IPS-NIHi7 (cell line): ENCODE results near the gene GDNF.
"Not testable (repeated sequence)": the region's sequence is repeated elsewhere in the genome, so short reads cannot be mapped to it uniquely, and the experiment has no call there.

Experiments used
- DNase-seq: peaks from one replicate; pipeline ENCODE4 v3.0.0; 2012; ENCODE audit warnings: mixed read lengths; ENCODE audit errors: extremely low spot score

The GDNF gene

DNA sequence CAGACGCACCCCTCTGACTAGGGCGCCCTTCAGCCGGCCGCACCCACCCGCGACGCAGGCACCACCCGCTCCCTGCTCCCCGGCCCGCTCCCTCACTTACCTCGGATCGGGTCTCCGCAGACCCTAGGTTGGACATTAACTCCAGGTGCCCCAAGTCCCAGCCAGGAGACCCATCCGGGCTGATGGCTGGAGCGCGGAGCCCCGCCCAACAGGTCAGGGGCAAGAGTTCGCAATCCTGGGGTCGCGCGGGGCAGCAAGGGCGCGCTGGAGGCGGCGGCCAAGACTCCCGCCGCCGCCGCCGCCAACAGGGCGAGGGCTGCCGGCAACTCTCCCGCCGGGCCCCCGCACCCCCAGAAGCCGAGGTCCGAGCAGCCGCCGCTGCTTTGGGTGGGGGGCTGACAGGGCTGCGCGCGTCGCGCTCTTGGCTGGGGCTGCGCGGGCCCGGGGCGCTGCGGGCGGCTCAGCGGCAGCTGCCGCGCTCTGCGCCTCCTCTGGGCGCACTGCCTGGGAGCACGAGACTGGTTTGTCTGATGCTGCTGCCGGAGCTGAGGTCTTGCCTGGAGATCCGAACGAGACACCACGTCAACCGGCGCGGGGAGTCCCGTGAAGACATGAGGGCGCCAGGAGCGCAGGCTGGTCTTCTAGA, at the start of gene GDNF:
GDNF (minus strand) TSS at position 635 of the 646 bp plus-strand sequence. CDS start 5,245 bp downstream, outside the sequence.
- peak; percentile 54 for DNase-seq

DNA sequence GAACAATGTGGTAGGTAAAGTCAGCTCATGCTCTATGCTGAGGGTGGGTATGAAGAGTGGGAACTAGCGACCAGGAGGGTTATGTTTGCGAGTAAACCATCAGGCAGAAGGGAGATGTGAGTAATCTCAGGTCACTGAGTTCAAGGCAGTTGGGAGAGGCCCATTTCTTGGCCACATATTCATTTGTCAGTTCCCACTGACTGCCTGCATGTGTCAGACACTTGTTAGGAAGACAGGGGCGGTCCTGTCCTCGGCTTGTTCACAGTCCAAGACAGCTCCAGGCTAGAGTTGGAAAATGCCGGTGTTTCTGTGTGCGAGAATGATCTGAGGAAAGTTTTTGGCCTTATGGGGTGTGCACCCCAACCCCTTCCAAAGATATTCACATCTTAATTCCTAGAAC, 48.6 kb upstream of the GDNF start:
- no peak for DNase-seq

DNA sequence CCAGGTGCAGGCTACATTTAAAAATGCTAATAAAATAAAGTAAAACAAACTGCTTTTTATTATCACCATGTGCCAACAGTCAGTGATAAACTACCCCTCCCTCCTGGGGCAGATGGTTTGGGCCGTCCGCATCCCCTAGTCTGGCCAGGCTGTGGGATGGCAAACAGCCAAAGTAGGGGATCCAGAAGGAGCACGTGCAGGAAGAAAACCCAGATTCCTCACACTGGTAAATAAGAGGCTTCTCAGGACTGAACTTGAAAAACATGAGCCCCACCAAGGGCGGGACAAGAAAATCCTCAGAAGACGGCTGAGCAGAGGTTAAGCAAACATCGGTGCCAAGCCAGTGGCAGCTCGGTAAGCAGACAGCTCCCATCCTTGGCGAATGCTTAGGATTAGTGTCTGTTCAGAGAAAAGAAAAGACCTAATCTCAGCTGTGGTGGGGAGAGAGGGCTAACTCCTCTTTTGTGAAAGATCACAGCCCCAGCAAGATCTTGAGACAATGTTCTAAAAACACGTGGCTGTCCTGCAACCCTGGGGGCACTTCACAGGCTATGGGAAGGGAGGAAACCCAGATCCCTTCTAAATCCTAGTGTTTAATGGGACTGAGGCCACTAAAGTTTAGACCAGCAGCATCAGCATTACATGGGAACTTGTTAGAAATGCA, 46.5 kb upstream of the GDNF start:
- no peak for DNase-seq

DNA sequence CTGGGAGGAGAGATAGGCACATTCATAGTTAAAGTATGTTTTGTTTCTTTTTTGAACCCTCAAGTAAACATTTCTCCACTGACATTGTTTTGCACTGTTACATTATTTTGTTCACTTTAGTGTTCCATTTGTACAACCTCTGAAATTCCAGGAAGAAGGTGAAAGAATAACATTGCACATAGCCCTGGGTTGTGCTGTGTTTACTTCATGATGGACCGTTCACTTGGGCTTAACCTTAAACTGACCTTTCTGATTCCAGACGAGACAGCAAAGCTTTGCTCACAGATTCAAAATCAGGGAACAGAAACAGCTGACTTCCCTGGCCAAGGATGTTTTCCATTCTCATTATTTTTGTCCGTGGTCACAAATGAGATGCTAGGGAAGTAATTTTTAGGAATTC, 42.8 kb upstream of the GDNF start:
- no peak for DNase-seq

DNA sequence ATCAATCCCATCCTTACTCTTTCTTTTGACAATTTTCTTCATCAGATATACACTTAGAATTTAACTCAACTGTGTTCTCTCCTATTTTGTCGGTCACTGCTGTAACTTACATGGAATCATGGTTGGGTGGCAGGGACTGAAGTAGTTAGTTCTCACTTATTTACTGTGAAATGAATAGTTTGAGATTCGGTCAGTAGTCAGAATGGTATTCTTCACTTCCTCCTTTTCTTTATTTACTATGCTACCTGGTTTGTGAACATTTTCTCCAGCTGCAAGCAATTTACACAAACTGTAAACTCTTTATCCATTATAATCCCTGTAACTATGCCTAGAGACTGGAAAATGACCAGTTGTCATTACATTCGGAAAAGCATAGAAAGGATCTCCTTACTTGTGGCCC, 41.5 kb upstream of the GDNF start:
- DNase-seq: no peak

GRCh38 chr5:37876943-37877342, 37.1 kb upstream of the GDNF start:
- no peak for DNase-seq

GRCh38 chr5:37876245-37876644, 36.4 kb upstream of the GDNF start:
- DNase-seq: no peak

DNA sequence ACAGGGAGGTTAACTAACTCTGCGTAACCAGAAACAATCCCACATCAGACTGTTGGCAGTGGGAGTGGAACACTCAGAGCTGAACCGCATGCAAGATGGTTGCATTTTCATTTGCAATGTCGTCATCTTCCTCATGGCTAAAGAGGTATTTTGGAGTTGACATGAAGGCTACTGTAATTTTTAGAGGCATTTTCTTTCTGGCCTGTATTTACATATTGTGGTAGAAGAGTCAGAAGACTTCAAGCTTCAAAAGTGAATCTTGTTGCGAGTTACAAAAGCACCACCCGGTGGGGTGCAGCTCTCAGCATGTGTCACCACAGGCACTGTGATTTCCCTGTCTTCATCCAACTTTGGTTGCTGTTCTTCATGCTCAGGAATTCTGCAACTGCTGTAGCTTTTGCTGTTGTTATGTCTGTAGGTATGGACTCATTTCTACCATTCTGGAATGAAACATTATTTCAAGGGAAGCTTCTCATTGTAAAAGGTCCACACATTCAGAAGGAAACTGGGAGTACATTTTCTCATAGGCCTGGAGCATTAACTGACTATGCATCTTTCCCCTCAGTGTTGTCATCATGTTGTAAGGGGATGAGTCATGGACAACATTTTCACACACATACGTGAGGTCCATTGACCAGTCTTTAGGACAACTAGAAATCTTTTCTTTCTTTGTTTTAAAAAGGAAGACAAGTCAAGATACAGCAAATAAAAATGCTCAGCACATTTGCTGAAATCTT, 35.4 kb upstream of the GDNF start:
- peak; percentile 18 for DNase-seq

- DNase-seq: no peak
These were observed 34.1 kb upstream of the GDNF start for GRCh38 chr5:37873988-37874387.

- no peak for DNase-seq
These were observed 31.4 kb upstream of the GDNF start for GRCh38 chr5:37871023-37871815.

- no peak for DNase-seq
These were observed 29.4 kb upstream of the GDNF start for GRCh38 chr5:37869216-37869615.

GRCh38 chr5:37867654-37868053, 27.8 kb upstream of the GDNF start:
- DNase-seq: no peak

GRCh38 chr5:37862907-37863306, 23.1 kb upstream of the GDNF start:
- DNase-seq: not testable (repeated sequence)

DNA sequence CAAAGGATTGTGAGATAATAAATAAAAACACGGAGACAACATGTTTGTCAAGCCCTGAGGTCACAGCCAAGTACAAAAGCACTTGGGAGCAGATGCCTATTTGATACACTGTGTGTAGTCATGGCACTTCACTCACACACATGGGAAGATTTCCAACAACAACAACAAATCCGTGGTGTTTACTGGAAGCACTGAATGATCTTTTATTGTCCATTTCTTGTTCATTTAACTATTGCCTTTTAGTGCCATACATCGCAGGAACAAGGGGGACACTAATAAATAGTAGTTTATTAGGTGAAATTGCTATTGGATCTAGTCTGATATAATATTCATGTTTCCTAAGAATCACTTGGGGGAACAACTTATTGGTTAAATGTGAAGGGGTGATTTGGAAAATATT, 20.4 kb upstream of the GDNF start:
- no peak for DNase-seq

DNA sequence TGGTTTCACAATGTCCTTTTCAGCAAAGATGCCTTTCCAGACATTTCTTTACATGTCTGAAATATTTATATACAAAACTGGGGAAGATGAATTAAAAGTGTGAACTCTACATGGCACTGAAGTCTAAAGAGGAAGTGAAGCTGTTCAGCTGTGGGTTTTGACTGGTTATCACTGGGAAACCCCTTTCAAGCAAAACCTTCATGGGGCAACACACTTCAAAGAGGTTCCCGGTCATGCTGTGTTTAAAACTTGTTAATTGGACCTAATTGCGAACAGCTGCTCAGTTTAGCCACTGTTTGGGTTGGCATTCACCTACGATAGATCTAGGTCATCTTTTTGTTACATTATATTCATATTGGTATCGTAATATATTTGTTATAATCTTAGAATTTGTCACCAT, 20.0 kb upstream of the GDNF start:
- no peak for DNase-seq

DNA sequence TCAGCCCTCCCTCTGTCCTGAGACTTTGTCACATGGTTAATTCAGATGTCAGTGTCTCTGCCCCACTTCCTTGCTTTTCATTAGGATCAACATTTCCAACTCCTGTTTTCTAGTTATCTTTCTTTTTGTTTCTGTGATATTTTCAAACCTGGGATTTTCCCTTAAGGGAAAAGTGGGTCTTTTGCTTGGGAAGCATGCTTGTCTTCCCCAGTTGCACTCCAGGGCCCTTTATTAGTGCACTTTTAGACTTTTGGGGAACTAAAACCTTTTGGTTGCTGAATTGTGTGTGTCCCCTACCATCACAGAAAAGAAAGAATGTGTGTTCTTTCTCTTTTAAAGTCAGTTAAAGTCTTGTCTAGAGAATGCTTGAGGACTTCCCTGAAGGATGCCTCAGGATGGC, 18.4 kb upstream of the GDNF start:
- no peak for DNase-seq

- DNase-seq: no peak
These were observed 17.9 kb upstream of the GDNF start for GRCh38 chr5:37857696-37858095.

DNA sequence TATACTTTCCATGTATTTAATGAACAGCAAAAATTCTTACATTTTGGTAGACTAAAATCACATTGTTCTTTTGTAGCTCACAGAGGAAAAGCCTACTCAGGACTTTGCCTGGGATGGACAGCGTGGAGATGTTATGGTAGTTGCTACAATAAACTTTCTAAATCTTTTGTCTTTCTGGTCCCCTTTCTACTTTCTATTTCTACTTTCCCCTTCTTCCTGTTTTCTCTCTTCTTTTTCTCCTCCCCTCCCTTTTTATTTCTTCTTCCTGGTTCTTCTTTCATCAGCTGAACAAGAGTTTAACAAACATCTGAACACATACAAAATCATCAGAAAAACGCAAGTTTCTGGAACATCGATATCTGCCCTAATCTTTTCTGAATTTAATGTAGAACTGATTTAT, 15.6 kb upstream of the GDNF start:
- no peak for DNase-seq

DNA sequence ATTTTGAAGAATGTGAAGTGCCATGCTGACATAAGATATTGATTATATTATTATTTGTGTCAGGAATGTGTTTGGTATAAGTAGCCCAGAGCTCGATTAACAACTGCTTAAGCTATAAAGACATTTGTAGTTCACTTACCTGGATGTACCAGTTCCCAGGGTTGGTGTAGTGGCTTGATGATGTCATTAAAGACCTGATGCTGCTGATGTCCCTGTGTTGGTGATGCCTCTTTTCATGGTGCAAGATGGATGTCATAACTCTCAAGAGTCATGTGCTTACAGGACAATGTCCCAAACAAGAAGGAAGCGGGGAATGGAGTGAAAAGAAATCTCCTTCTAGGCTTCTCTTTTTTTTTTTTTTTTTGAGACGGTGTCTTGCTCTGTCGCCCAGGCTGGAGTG, 11.5 kb upstream of the GDNF start:
- no peak for DNase-seq

GRCh38 chr5:37850226-37850865, 10.5 kb upstream of the GDNF start:
- DNase-seq: no peak

DNA sequence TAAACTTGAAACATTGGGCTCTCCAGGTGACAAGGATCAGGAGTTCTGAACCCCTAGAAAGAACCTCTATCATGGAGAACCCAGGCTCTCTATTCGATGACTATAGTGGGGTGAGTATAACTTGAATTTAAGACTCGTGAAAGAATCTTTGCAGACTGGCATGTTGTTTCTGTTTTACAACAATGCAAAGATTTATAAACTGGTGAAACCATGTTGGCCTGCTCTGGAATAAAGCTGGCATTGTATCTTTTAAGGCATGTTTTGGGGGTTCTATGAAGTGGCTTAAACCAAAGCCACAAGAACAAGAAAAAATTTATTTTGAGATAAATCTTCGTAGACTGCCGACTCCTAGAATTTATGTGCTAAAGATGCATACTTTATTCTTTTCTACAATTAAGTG, 9.8 kb upstream of the GDNF start:
- DNase-seq: no peak

DNA sequence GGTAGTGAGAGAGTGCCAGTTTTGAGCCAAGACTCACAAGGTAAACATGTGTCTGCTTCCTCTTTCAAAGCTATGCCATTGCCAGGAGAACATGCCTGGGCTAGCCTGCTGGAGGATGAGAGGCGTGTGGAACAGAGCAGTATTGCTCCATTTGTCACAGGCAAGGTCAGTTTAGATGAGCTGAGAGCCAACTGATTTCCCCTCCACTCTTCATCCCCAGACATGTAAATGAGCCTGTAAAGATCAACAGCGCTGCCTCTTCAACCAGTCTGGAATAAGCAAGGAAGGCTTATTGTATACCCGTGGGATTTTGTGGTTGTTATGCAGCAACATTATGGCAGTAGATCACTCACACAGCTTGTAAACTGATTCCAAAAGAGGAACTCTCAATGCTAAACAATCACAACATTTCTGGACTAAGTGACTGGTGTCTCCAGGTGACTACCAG, 8.2 kb upstream of the GDNF start:
- no peak for DNase-seq
